ENCODE data around the gene GREB1L. TPM values are rescaled to one million over a fixed set of nuclear protein-coding genes. Genes with fewer than 3 reads are reported as not detected.

The GREB1L gene
- total RNA-seq, 2 experiments from 2014 or later = not detected

DNA sequence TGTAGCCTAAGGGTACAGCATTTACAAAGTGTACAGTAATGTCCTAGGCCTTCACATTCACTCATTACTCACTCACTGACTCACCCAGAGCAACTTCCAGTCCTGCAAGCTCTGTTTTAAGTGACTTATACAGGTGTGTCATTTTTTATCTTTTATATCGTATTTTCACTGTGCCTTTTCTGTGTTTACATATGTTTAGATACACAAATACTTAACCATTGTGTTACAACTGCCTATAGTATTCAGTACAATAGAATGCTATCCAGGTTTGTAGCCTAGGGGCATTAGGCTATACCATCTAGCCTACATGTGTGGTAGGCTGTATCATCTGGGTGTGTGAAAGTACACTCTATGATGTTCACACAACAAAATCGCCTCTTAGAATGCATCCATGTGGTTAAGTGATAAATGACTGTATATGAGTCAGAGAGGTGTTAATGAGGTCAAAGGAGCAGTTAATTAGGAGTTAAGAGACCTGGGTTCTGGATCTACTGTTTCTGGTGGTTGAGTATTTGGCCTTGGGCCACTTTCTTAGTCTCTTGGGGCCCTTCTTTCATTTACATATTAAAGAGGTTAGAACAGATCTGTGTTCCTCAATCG is 149.1 kb downstream of the GREB1L start:
- no peaks in the 10 kb centered on the region for H3K9me3 Mint-ChIP-seq
- H3K4me3 Mint-ChIP-seq = no peak overlapping the region
- intact Hi-C loops (cut with DNase I, micrococcal nuclease) = no loop called here
- no peak overlapping the region for H3K27ac ChIP-seq (ENCODE audit: low read depth in 1 of 2, low read length in 2 of 2)
- no peak for DNase-seq
- no peaks in the 10 kb centered on the region for H3K36me3 Mint-ChIP-seq (ENCODE audit: low read depth)
- no peaks in the 10 kb centered on the region for H3K4me1 Mint-ChIP-seq (ENCODE audit: low read depth)
- no peaks in the 10 kb centered on the region for H3K27me3 ChIP-seq (ENCODE audit: control insufficient read depth in 1 of 2, insufficient read depth in 2 of 2, low read length in 2 of 2)
- H3K4me1 ChIP-seq (ENCODE audit: insufficient read depth, low read length) = no peaks in the 10 kb centered on the region
- no peaks in the 10 kb centered on the region for H3K9me3 ChIP-seq (ENCODE audit: control insufficient read depth in 1 of 2, insufficient read depth in 1 of 2, low read length in 2 of 2)
- ChIA-PET CTCF (no interaction called here), POLR2A (no interaction called here)
- no peak overlapping the region for H3K4me3 ChIP-seq (ENCODE audit: low read length)
- no peak overlapping the region for H3K27ac Mint-ChIP-seq
- TF ChIP-seq CTCF (IDR thresholded peaks at IDR 0.05) = no peak
- ATAC-seq (ENCODE audit: poor library complexity) = no peak
- peaks cover 20% of the 10 kb centered on the region for H3K27me3 Mint-ChIP-seq
- no peaks in the 10 kb centered on the region for H3K36me3 ChIP-seq (ENCODE audit: insufficient read depth, low read length)

DNA sequence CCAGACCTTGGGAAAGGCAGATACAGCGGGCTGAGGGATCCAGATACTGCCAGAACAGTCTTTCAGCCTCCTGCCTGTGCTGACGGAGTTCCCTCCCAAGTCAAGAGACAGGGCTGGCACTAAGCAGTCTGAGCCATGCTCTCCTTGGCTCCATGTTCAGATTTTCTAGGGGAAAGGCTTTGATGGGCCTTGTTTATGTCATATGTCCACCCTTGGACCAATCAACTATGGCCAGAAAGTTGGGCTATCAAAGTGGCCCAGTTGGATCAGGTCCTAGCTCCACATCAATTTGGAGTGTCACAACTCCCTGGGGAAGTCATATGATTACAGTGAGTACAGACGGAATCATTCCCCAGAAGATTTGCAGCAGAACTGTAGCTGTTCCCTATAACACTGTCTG is 152.0 kb downstream of the GREB1L start:
- Mint-ChIP-seq H3K4me3 (no peak overlapping the region), H3K9me3 (no peaks in the 10 kb centered on the region), H3K4me1 (ENCODE audit: low read depth) (no peaks in the 10 kb centered on the region), H3K27me3 (peaks cover 21% of the 10 kb centered on the region), H3K36me3 (ENCODE audit: low read depth) (no peaks in the 10 kb centered on the region), H3K27ac (no peak overlapping the region)
- DNase-seq (no peak), ATAC-seq (ENCODE audit: poor library complexity) (no peak)
- Histone ChIP-seq H3K27me3 (ENCODE audit: control insufficient read depth in 1 of 2, insufficient read depth in 2 of 2, low read length in 2 of 2) (no peaks in the 10 kb centered on the region), H3K4me3 (ENCODE audit: low read length) (no peak overlapping the region), H3K27ac (ENCODE audit: low read depth in 1 of 2, low read length in 2 of 2) (no peak overlapping the region), H3K36me3 (ENCODE audit: insufficient read depth, low read length) (no peaks in the 10 kb centered on the region), H3K4me1 (ENCODE audit: insufficient read depth, low read length) (no peaks in the 10 kb centered on the region), H3K9me3 (ENCODE audit: control insufficient read depth in 1 of 2, insufficient read depth in 1 of 2, low read length in 2 of 2) (no peaks in the 10 kb centered on the region)
- CTCF ChIA-PET = no interaction called here
- intact Hi-C loops (cut with DNase I, micrococcal nuclease) = no loop called here
- no peak for TF ChIP-seq CTCF (IDR thresholded peaks at IDR 0.05)
- POLR2A ChIA-PET = no interaction called here

- no peaks in the 10 kb centered on the region for H3K9me3 ChIP-seq (ENCODE audit: control insufficient read depth in 1 of 2, insufficient read depth in 1 of 2, low read length in 2 of 2)
- peaks cover 0 to 3% of the 10 kb centered on the region in 2 experiments for H3K27me3 ChIP-seq (ENCODE audit: control insufficient read depth in 1 of 2, insufficient read depth in 2 of 2, low read length in 2 of 2)
- no peaks in the 10 kb centered on the region for H3K36me3 ChIP-seq (ENCODE audit: insufficient read depth, low read length)
- H3K4me3 ChIP-seq (ENCODE audit: low read length) = no peak overlapping the region
- no peaks in the 10 kb centered on the region for H3K4me1 ChIP-seq (ENCODE audit: insufficient read depth, low read length)
- H3K4me1 Mint-ChIP-seq (ENCODE audit: low read depth) = no peaks in the 10 kb centered on the region
- no peak overlapping the region for H3K27ac ChIP-seq (ENCODE audit: low read depth in 1 of 2, low read length in 2 of 2)
- no peaks in the 10 kb centered on the region for H3K36me3 Mint-ChIP-seq (ENCODE audit: low read depth)
- no peak for TF ChIP-seq CTCF (IDR thresholded peaks at IDR 0.05)
- no peak overlapping the region for H3K27ac Mint-ChIP-seq
- DNase-seq = no peak
- H3K27me3 Mint-ChIP-seq = peaks cover 5% of the 10 kb centered on the region
- no peak for ATAC-seq (ENCODE audit: poor library complexity)
- POLR2A ChIA-PET = no interaction called here
- intact Hi-C loops (cut with DNase I, micrococcal nuclease) = no loop called here
- no peaks in the 10 kb centered on the region for H3K9me3 Mint-ChIP-seq
- CTCF ChIA-PET = no interaction called here
- H3K4me3 Mint-ChIP-seq = no peak overlapping the region
These were observed 156.1 kb downstream of the GREB1L start for GRCh38 chr18:21398121-21398520.
